ENCODE measurements around the gene HIVEP3.

DNA sequence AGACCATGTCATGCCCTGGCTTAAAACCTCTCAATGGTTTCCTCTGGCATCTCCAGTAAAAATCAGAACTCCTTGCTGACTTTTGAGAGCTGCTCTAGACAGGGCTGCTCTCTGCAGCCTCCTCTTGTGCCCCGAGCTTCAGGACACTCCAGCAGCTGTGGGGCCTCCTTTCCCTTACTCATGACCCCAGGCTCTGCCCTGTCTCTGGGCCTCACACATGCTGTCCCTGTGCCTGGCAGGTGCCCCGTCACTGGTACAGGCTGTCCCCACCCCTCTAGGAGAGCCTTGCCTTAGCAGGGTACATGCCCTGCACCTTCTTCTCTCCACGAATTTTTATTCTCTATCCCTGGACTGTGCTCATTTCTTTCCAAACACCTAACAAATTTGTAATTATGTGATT is 43.2 kb downstream of the HIVEP3 start:
- no peak for TF ChIP-seq ZNF33B (CRISPR knock-in tag; IDR thresholded peaks at IDR 0.05)
- no peak for TF ChIP-seq ZNF335 (CRISPR knock-in tag; IDR thresholded peaks at IDR 0.05)
- TF ChIP-seq ZNF3 (CRISPR knock-in tag; IDR thresholded peaks at IDR 0.05) = no peak
- TF ChIP-seq ZNF569 (CRISPR knock-in tag; IDR thresholded peaks at IDR 0.05; ENCODE audit: borderline replicate concordance) = no peak
- no peak for TF ChIP-seq NAIF1 (CRISPR knock-in tag; IDR thresholded peaks at IDR 0.05; ENCODE audit: borderline replicate concordance)
- TF ChIP-seq SP2 (CRISPR knock-in tag; IDR thresholded peaks at IDR 0.05) = no peak
- TF ChIP-seq GLI4 (CRISPR knock-in tag; IDR thresholded peaks at IDR 0.05; ENCODE audit: borderline replicate concordance) = no peak
- TF ChIP-seq, protein P1, sequence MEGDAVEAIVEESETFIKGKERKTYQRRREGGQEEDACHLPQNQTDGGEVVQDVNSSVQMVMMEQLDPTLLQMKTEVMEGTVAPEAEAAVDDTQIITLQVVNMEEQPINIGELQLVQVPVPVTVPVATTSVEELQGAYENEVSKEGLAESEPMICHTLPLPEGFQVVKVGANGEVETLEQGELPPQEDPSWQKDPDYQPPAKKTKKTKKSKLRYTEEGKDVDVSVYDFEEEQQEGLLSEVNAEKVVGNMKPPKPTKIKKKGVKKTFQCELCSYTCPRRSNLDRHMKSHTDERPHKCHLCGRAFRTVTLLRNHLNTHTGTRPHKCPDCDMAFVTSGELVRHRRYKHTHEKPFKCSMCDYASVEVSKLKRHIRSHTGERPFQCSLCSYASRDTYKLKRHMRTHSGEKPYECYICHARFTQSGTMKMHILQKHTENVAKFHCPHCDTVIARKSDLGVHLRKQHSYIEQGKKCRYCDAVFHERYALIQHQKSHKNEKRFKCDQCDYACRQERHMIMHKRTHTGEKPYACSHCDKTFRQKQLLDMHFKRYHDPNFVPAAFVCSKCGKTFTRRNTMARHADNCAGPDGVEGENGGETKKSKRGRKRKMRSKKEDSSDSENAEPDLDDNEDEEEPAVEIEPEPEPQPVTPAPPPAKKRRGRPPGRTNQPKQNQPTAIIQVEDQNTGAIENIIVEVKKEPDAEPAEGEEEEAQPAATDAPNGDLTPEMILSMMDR (CRISPR knock-in tag; IDR thresholded peaks at IDR 0.05) = no peak
- TF ChIP-seq ARHGAP35 (CRISPR knock-in tag; IDR thresholded peaks at IDR 0.05; ENCODE audit: borderline replicate concordance) = no peak
- TF ChIP-seq EP300 (IDR thresholded peaks at IDR 0.05; ENCODE audit: low read depth in 2 of 2, low read length in 2 of 2) = no peak
- no peak for TF ChIP-seq EP300 (CRISPR knock-in tag; IDR thresholded peaks at IDR 0.05; ENCODE audit: borderline replicate concordance)
- no peak for TF ChIP-seq POLR2A (IDR thresholded peaks at IDR 0.05; ENCODE audit: insufficient read depth in 1 of 2, low read depth in 2 of 2, low read length in 2 of 2)

All from HepG2 (cell line).